Prostate gland (tissue), 2 donors: ENCODE measurements around the gene CCDC61. TPM values are rescaled to one million over a fixed set of nuclear protein-coding genes. Genes with fewer than 3 reads are reported as not detected.

ENCODE experiments used
- DNase-seq: peaks from one replicate; pipeline ENCODE4 v3.0.0-alpha.2; 2019; ENCODE audit warnings: low spot score
- H3K27ac ChIP-seq, 2 donors: fragments of 200-600 bp; sonication (generic); 2 replicates each; pipeline ENCODE4 v1.5.1; 2017 to 2019
- H3K27me3 ChIP-seq: fragments of 200-600 bp; sonication (generic); replicated peaks from 2 replicates; pipeline ENCODE4 v1.5.1; 2019; ENCODE audit not compliant: insufficient read depth
- H3K36me3 ChIP-seq, 2 donors: fragments of 200-600 bp; sonication (generic); 1 replicate in 1 of 2; 2 replicates in 1 of 2; pipeline versions ENCODE4 v1.5.1 to v1.8.1; 2017 to 2019
- H3K4me1 ChIP-seq: fragments of 200-600 bp; sonication (generic); replicated peaks from 2 replicates; pipeline ENCODE4 v1.5.1; 2019
- H3K4me3 ChIP-seq, 2 donors: fragments of 200-600 bp; sonication (generic); 2 replicates each; pipeline ENCODE4 v1.5.1; 2017 to 2019
- H3K9me3 ChIP-seq: fragments of 200-600 bp; sonication (generic); 2 replicates; pipeline ENCODE4 v1.5.1; 2017
- POLR2A ChIP-seq: fragments of 450-650 bp; IDR thresholded peaks from one replicate; pipeline ENCODE4 v1.6.1; 2016; ENCODE audit warnings: antibody characterized with exemption, mild to moderate bottlenecking
- POLR2AphosphoS5 ChIP-seq: sonication (generic); formaldehyde crosslinking; IDR thresholded peaks from one replicate; pipeline ENCODE4 v1.6.1; 2017; ENCODE audit warnings: antibody characterized with exemption
- WGBS: methylation state at CpG from one replicate; pipeline ENCODE4 v1.1.5; 2018; 5-methylcytosine and 5-hydroxymethylcytosine counted together
- intact Hi-C: fragments of 100-400 bp; cut with DNase I; formaldehyde crosslinking; loops from one replicate; pipeline ENCODE4 v1.14.2; 2022
- total RNA-seq, 2 donors: library from RNA; depleted of rRNA; stranded (reverse); fragments of >200 nt; gene quantifications; one replicate each; pipeline ENCODE4 v1.1.0, GENCODE V29; 2016
- TF ChIP-seq, protein P1 (sequence below), 4 experiments: fragments of 200-600 bp in 2 of 4; fragments of 450-650 bp in 2 of 4; sonication (generic) in 2 of 4; IDR thresholded peaks; 1 replicate in 3 of 4; 2 replicates in 1 of 4; pipeline ENCODE4 v1.5.1; 2016 to 2019; ENCODE audit warnings: antibody characterized with exemption in 4 of 4, mild to moderate bottlenecking in 2 of 4, moderate library complexity in 2 of 4

Gene CCDC61
- total RNA-seq, 2 donors from 2014 or later: 22.9 to 23.7 TPM

DNA sequence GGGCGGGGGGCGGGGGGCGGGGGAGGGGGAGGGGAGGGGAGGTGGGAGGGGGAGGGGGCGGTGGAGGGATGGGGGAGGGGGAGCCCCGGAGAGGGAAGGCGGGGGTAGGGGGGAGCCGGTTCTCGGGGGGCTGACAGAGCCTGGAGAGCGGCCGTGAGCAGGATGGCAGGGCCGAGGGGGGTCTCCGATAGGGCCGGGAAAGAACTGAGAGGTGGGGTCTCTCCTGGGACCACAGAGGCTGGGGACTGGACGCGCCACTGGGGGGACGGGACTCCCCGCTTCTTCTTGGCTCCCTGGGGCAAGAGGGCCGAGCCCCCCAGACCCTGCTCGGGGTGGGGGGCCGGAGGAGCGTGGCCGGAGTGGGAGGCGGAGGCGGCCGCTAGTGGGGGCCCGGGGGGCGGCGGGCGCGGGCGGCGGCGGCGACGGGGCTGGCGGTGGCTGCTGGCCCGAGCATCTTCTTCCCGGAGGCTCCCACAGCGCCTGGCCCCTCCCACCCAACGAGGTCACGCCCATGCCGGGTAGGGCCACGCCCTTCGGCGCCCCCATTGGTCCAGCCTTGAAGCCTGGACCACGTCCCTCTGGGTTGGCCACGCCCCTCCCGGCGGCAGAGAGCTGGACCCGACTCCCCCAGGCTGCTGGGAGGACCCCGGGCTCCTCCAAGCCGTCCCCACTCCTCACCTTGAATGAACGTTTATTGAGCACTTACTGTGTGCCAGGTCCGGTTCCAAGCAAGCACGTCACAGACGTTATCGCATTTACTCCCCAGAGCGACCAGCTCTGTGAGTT is 21.5 kb upstream of the CCDC61 start, which contains the start of gene NOVA2:
NOVA2 (minus strand) TSS at position 313 of the 786 bp plus-strand sequence. CDS start 514 bp downstream, outside the sequence.
- WGBS: 7% methylated on average over 41 of the region's 58 CpGs
- TF ChIP-seq, protein P1, sequence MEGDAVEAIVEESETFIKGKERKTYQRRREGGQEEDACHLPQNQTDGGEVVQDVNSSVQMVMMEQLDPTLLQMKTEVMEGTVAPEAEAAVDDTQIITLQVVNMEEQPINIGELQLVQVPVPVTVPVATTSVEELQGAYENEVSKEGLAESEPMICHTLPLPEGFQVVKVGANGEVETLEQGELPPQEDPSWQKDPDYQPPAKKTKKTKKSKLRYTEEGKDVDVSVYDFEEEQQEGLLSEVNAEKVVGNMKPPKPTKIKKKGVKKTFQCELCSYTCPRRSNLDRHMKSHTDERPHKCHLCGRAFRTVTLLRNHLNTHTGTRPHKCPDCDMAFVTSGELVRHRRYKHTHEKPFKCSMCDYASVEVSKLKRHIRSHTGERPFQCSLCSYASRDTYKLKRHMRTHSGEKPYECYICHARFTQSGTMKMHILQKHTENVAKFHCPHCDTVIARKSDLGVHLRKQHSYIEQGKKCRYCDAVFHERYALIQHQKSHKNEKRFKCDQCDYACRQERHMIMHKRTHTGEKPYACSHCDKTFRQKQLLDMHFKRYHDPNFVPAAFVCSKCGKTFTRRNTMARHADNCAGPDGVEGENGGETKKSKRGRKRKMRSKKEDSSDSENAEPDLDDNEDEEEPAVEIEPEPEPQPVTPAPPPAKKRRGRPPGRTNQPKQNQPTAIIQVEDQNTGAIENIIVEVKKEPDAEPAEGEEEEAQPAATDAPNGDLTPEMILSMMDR (IDR thresholded peaks at IDR 0.05): no peak
- TF ChIP-seq POLR2A (no peak), POLR2AphosphoS5 (no peak)

DNA sequence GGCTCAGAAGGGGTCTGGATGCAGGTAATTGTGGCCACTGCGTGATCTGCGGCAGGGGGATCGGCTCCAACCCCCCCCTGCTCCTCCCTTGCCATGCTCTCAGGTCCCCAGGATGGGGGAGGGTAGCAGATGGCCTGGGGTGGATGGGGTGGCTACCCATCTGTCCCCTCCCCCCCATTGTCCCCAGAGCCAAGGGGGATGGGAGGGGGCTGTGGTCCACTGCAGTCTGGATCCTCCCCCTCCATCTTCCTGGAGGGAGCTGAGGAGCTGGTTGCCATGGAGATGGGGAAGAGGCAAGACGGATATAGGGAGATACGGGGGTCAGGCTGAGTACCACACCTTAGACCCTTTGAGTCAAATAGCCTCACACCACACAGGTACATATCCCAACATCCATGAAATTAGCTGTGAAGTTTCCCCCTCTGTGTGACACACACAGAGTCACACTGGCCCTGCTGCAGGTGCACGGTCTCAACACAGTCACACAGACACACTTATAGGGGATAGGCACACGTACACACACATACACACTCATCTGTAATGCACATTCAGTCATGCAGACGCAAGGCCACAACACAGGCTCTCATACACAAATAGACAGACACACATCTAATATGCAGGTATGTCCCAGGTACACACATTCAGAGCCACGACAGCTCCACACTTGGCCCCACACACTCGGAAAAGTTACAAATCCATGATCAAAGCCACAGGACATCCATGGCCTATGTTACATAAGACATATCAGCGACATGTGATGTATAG is 19.8 kb upstream of the CCDC61 start:
- intact Hi-C loops: no loop called here
- Histone ChIP-seq H3K4me3 (no peak overlapping the region), H3K9me3 (no peaks in the 10 kb centered on the region), H3K27ac (no peak overlapping the region), H3K27me3 (peaks cover 11% of the 10 kb centered on the region), H3K4me1 (no peaks in the 10 kb centered on the region), H3K36me3 (no peaks in the 10 kb centered on the region)
- 62% methylated on average over 11 of the region's 11 CpGs for WGBS
- no peak for TF ChIP-seq POLR2AphosphoS5
- no peak for DNase-seq

More for the DNA sequence above, 21.5 kb upstream of the CCDC61 start, which contains the start of gene NOVA2:
- intact Hi-C loops: no loop called here
- Histone ChIP-seq H3K4me1 (no peaks in the 10 kb centered on the region), H3K36me3 (no peaks in the 10 kb centered on the region), H3K27me3 (peaks cover 15% of the 10 kb centered on the region), H3K4me3 (peak within 1 kb of the TSS in 1 of 2 donors; percentile 19), H3K27ac (no peak within 1 kb of the TSS), H3K9me3 (no peaks in the 10 kb centered on the region)
- no peak for DNase-seq

DNA sequence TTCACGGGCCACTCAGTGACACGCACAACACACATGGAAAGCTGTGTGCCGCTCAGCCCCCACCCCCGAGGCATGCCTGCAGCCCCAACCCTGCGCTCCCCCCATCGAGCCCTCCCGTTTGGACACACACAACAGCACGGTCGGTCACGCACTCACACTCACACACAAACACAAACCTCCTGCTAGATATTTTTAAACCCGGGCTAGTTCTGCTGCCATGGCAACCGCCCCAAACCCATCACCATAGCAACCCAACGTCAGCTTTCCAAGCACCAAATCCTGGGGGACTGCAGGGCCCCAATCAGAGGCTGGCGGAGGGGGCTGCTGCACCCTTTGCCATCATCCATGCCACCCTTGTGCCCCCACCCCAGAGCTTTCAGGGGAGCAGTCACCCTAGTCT is 19.1 kb upstream of the CCDC61 start:
- intact Hi-C loops: no loop called here
- 42% methylated on average over 14 of the region's 14 CpGs for WGBS
- TF ChIP-seq, protein P1 (IDR thresholded peaks at IDR 0.05): no peak
- TF ChIP-seq POLR2AphosphoS5: no peak
- TF ChIP-seq POLR2A: no peak
- Histone ChIP-seq H3K4me1 (no peaks in the 10 kb centered on the region), H3K9me3 (no peaks in the 10 kb centered on the region), H3K36me3 (no peaks in the 10 kb centered on the region), H3K27ac (no peak overlapping the region), H3K4me3 (no peak overlapping the region), H3K27me3 (peaks cover 11% of the 10 kb centered on the region)
- DNase-seq: no peak

DNA sequence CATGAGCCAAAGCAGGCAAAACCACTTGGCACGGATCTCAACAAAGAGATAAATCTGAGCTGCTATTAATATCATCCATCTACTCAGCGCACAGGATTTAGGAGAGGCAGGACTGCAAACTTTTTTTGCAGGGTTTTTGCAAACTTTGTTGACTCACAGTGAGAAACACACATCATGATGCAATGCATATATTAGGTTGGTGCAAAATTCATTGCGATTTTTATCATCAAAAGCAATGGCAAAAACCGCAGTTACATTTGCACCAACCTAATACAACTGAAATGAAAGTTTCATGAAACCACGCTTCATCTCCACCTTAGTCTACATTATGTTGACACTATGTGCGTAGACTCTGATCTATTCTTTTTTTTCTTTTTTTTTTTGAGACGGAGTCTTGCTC is 17.1 kb upstream of the CCDC61 start:
- peaks cover 1% of the 10 kb centered on the region for H3K27me3 ChIP-seq
- H3K9me3 ChIP-seq: no peaks in the 10 kb centered on the region
- no peak overlapping the region for H3K27ac ChIP-seq
- H3K4me3 ChIP-seq: no peak overlapping the region
- 71% methylated on average over 7 of the region's 7 CpGs for WGBS
- no peak for TF ChIP-seq POLR2AphosphoS5
- TF ChIP-seq, protein P1 (IDR thresholded peaks at IDR 0.05): no peak
- no peak for TF ChIP-seq POLR2A
- DNase-seq: no peak
- intact Hi-C loops: no loop called here
- H3K4me1 ChIP-seq: no peaks in the 10 kb centered on the region
- H3K36me3 ChIP-seq: no peaks in the 10 kb centered on the region

DNA sequence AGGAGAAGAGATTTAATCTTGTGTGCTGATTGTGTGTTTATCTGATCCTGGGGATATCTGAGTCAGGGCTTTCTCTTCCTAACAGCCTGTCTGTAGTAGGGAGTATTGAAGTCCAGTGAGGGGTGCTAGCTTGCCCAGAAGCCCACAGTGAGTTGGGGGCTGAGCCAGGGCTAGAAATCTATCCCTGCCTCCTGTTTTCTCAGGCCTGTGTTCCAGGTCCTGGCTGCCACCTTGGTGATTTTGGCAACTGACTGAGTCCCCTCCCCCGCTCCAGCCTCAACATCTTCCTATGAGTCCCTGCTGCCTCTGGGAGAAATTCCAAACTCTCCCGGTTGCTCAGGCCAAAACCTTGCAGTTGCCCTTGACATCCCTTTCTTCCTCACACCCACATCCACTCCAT is 13.9 kb upstream of the CCDC61 start:
- whole genome bisulfite sequencing: 33% methylated on average over 2 of the region's 2 CpGs
- Histone ChIP-seq H3K27ac (no peak overlapping the region), H3K36me3 (no peaks in the 10 kb centered on the region), H3K27me3 (no peaks in the 10 kb centered on the region), H3K9me3 (no peaks in the 10 kb centered on the region), H3K4me1 (no peaks in the 10 kb centered on the region), H3K4me3 (no peak overlapping the region)
- intact Hi-C loops: no loop called here
- TF ChIP-seq, protein P1 (IDR thresholded peaks at IDR 0.05): no peak
- TF ChIP-seq POLR2AphosphoS5: no peak
- no peak for TF ChIP-seq POLR2A
- DNase-seq: no peak
